Hair follicular keratinocyte (primary cell): ENCODE measurements around the gene STRA6. TPM values are rescaled to one million over a fixed set of nuclear protein-coding genes. Genes with fewer than 3 reads are reported as not detected.

ENCODE experiments used
- total RNA-seq: library from RNA; depleted of rRNA; stranded (reverse); fragments of >200 nt; gene quantifications from 2 replicates; pipeline ENCODE4 v1.2.3, GENCODE V29; 2015

The STRA6 gene
- total RNA-seq = not detected in 2 replicates

GRCh38 chr15:74202452-74203401 lies at the start of gene STRA6:
STRA6 (minus strand) TSS chr15:74202787; CDS start chr15:74202267, 520 bp downstream.

GRCh38 chr15:74235962-74236361 lies 33.4 kb upstream of the STRA6 start, which contains the start of gene CCDC33:
CCDC33 (plus strand) TSS chr15:74236326; CDS start chr15:74236720, 394 bp downstream.

GRCh38 chr15:74173380-74174218 lies 29.0 kb downstream of the STRA6 start, which contains the start of gene ISLR:
ISLR (plus strand) TSS chr15:74173710; CDS start chr15:74174859, 1,149 bp downstream.

GRCh38 chr15:74130155-74130848 lies 72.3 kb downstream of the STRA6 start, which contains the start of gene ISLR2:
ISLR2 (plus strand) TSS chr15:74130586; CDS start chr15:74132755, 2,169 bp downstream.

Other genes with a start within 250 kb of the STRA6 start
- gene STOML1, start 210.5 kb downstream of the STRA6 start, total RNA-seq = 13.7 and 18.8 TPM in 2 replicates
- 59.3 and 60.1 TPM in 2 replicates for gene PML, start 208.1 kb downstream of the STRA6 start, total RNA-seq
- not detected in 2 replicates for gene GOLGA6A, start 120.2 kb downstream of the STRA6 start, total RNA-seq
- 0.04 TPM in 1 of 2 replicates, not detected in the other for gene ISLR2, start 72.2 kb downstream of the STRA6 start, total RNA-seq
- 0.08 and 0.23 TPM in 2 replicates for gene ISLR, start 29.1 kb downstream of the STRA6 start, total RNA-seq
- gene CCDC33, start 33.5 kb upstream of the STRA6 start, total RNA-seq = not detected in 2 replicates
- 0.16 TPM in 1 of 2 replicates, not detected in the other for gene CYP11A1, start 164.9 kb upstream of the STRA6 start, total RNA-seq
- gene SEMA7A, start 231.2 kb upstream of the STRA6 start, total RNA-seq = 7.6 and 11.9 TPM in 2 replicates